ENCODE measurements around the gene FDX2. TPM values are rescaled to one million over a fixed set of nuclear protein-coding genes. Genes with fewer than 3 reads are reported as not detected.

FDX2 gene
- total RNA-seq, 1 experiment from 2014 or later: 21.0 TPM

DNA sequence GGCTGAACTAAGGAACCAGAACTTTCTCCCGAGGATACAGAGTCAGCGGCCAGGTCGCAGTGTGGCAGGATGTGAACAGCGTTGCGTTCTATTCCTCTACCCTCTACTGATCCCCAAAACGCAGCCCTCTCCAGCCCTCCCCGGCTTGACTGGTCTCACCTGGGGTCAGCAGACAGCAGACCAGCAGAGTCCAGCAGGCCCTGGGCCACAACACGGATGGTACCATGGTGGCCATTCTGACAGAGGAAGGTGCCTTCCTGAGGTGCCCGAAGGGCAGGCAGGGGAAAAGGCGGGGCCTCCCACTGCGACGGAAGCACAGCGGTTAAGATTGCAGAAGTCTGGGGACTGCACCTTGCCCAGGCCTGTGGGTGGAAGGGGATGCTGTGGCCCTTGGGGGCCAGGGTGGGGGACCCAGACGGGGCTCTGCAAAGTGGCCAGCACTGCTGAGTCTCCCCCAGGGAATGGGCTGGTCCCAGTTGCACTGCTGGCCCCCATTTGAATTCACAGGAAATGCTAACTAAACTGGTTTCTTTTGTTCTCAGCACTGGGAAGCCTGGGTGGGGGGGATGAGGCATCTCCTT is 23.7 kb upstream of the FDX2 start, which contains the start of gene ICAM3:
TSS of gene ICAM3 (minus strand) at position 245 of the 581 bp plus-strand sequence. CDS start at position 235, 10 bp downstream.
- Histone ChIP-seq H3K4me2 (ENCODE audit: low read length) (no peak within 1 kb of the TSS), H3K4me1 (ENCODE audit: control insufficient read depth in 1 of 2, insufficient read depth in 2 of 2, low read length in 2 of 2) (peaks cover 0 to 18% of the 10 kb centered on the region in 2 experiments; a peak in 2 of 4 replicates), H3K4me3 (replicated peaks in 1 of 2; ENCODE audit: low read depth in 1 of 2, low read length in 2 of 2) (no peak within 1 kb of the TSS), H3K9ac (ENCODE audit: low read length) (no peak within 1 kb of the TSS), H4K20me1 (ENCODE audit: insufficient read depth) (no peaks in the 10 kb centered on the region), H3K9me2 (ENCODE audit: insufficient read depth) (no peaks in the 10 kb centered on the region), H3K27ac (ENCODE audit: low read depth, low read length) (no peak within 1 kb of the TSS), H3K27me3 (ENCODE audit: insufficient read depth, low read length) (no peaks in the 10 kb centered on the region), H3K79me2 (ENCODE audit: insufficient read depth, low read length) (no peaks in the 10 kb centered on the region; the same call in 1 of the 2 replicates), H2AFZ (ENCODE audit: low read depth, low read length, poor library complexity, severe bottlenecking) (no peak within 1 kb of the TSS), H3K9me3 (ENCODE audit: control insufficient read depth in 1 of 2, insufficient read depth in 1 of 2, low read depth in 1 of 2, low read length in 2 of 2) (no peaks in the 10 kb centered on the region), H3K36me3 (ENCODE audit: control insufficient read depth in 1 of 2, insufficient read depth in 2 of 2, low read length in 2 of 2) (no peaks in the 10 kb centered on the region)
- no peak for TF ChIP-seq FOSL1 (IDR thresholded peaks at IDR 0.05; ENCODE audit: low read depth)
- no peak for TF ChIP-seq YY1 (IDR thresholded peaks at IDR 0.05; ENCODE audit: extremely low read depth, insufficient replicate concordance, low read depth, low read length)
- TF ChIP-seq, protein P1, sequence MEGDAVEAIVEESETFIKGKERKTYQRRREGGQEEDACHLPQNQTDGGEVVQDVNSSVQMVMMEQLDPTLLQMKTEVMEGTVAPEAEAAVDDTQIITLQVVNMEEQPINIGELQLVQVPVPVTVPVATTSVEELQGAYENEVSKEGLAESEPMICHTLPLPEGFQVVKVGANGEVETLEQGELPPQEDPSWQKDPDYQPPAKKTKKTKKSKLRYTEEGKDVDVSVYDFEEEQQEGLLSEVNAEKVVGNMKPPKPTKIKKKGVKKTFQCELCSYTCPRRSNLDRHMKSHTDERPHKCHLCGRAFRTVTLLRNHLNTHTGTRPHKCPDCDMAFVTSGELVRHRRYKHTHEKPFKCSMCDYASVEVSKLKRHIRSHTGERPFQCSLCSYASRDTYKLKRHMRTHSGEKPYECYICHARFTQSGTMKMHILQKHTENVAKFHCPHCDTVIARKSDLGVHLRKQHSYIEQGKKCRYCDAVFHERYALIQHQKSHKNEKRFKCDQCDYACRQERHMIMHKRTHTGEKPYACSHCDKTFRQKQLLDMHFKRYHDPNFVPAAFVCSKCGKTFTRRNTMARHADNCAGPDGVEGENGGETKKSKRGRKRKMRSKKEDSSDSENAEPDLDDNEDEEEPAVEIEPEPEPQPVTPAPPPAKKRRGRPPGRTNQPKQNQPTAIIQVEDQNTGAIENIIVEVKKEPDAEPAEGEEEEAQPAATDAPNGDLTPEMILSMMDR (IDR thresholded peaks at IDR 0.05 in 2 of 3, conservative IDR thresholded peaks at IDR 0.05 in 1 of 3; ENCODE audit: borderline replicate concordance in 1 of 3, insufficient read depth in 1 of 3, low read depth in 2 of 3, low read length in 2 of 3): no peak
- no peak for TF ChIP-seq REST (IDR thresholded peaks at IDR 0.05; ENCODE audit: low read depth)
- no peak for TF ChIP-seq POLR2AphosphoS5 (IDR thresholded peaks at IDR 0.05; ENCODE audit: low read depth, low read length)
- TF ChIP-seq SRF (IDR thresholded peaks at IDR 0.05; ENCODE audit: low read depth): no peak
- no peak for TF ChIP-seq EZH2phosphoT487 (IDR thresholded peaks at IDR 0.05; ENCODE audit: borderline replicate concordance)
- TF ChIP-seq SIN3A (IDR thresholded peaks at IDR 0.05; ENCODE audit: low read depth): no peak
- ATAC-seq: no peak
- ChIA-PET CTCF (no interaction called here), POLR2A (no interaction called here), RAD21 (ENCODE audit: low non-redundant PET in 1 of 2, low total read pairs in 2 of 2, uncharacterized antibody in 2 of 2, unreplicated experiment in 2 of 2) (no interaction called here)
- no peak for DNase-seq (ENCODE audit: low read depth, low spot score)
- intact Hi-C loops (cut with micrococcal nuclease): no loop called here
- BruUV-seq (replicated peaks): no TSS peak
